HEK293T (cell line): ENCODE results near the gene ZNF705A.

Experiments
- ARNT ChIP-seq: fragments of 450-650 bp; IDR thresholded peaks from 2 replicates; pipeline ENCODE4 v1.6.1; 2017; ENCODE audit warnings: mild to moderate bottlenecking
- BHLHE40 ChIP-seq: fragments of 450-650 bp; IDR thresholded peaks from 2 replicates; pipeline ENCODE4 v1.6.1; 2016; ENCODE audit warnings: mild to moderate bottlenecking, moderate library complexity, borderline replicate concordance
- ELF4 ChIP-seq: fragments of 450-650 bp; IDR thresholded peaks from 2 replicates; pipeline ENCODE4 v1.6.1; 2017; ENCODE audit warnings: antibody characterized with exemption
- FOXK2 ChIP-seq: fragments of 450-650 bp; IDR thresholded peaks from 2 replicates; pipeline ENCODE4 v1.6.1; 2016; ENCODE audit warnings: mild to moderate bottlenecking
- FOXM1 ChIP-seq: fragments of 450-650 bp; IDR thresholded peaks from 2 replicates; pipeline ENCODE4 v1.6.1; 2017; ENCODE audit warnings: mild to moderate bottlenecking, borderline replicate concordance
- HDGF ChIP-seq: fragments of 450-650 bp; IDR thresholded peaks from 2 replicates; pipeline ENCODE4 v1.6.1; 2017; ENCODE audit warnings: antibody characterized with exemption, borderline replicate concordance
- LEF1 ChIP-seq: fragments of 450-650 bp; IDR thresholded peaks from 2 replicates; pipeline ENCODE4 v1.6.1; 2017; ENCODE audit warnings: mild to moderate bottlenecking, borderline replicate concordance
- SP1 ChIP-seq: fragments of 450-650 bp; IDR thresholded peaks from 2 replicates; pipeline ENCODE4 v1.6.1; 2017
- SUZ12 ChIP-seq: fragments of 450-650 bp; IDR thresholded peaks from 2 replicates; pipeline ENCODE4 v1.6.1; 2016; ENCODE audit warnings: mild to moderate bottlenecking
- TARDBP ChIP-seq: fragments of 450-650 bp; IDR thresholded peaks from 2 replicates; pipeline ENCODE4 v1.6.1; 2016
- ZNF384 ChIP-seq: fragments of 450-650 bp; IDR thresholded peaks from 2 replicates; pipeline ENCODE4 v1.6.1; 2016
- TF ChIP-seq, protein P1 (sequence below): fragments of 450-650 bp; IDR thresholded peaks from 2 replicates; pipeline ENCODE4 v1.6.1; 2016

- TF ChIP-seq ELF4, result no peak
- TF ChIP-seq TARDBP, result no peak
- TF ChIP-seq ZNF384, result no peak
- TF ChIP-seq LEF1, result no peak
- no peak for TF ChIP-seq FOXM1
- TF ChIP-seq BHLHE40, result no peak
- no peak for TF ChIP-seq FOXK2
- TF ChIP-seq SP1, result no peak
- no peak for TF ChIP-seq HDGF
- TF ChIP-seq, protein P1, sequence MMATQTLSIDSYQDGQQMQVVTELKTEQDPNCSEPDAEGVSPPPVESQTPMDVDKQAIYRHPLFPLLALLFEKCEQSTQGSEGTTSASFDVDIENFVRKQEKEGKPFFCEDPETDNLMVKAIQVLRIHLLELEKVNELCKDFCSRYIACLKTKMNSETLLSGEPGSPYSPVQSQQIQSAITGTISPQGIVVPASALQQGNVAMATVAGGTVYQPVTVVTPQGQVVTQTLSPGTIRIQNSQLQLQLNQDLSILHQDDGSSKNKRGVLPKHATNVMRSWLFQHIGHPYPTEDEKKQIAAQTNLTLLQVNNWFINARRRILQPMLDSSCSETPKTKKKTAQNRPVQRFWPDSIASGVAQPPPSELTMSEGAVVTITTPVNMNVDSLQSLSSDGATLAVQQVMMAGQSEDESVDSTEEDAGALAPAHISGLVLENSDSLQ, result no peak
- no peak for TF ChIP-seq SUZ12
- TF ChIP-seq ARNT, result no peak
Measured at GRCh38 chr12:8123124-8123912, 33.5 kb upstream of the ZNF705A start, which contains the start of gene CLEC4A.
